ENCODE data around the gene PBRM1. TPM values are rescaled to one million over a fixed set of nuclear protein-coding genes. Genes with fewer than 3 reads are reported as not detected.

PBRM1 gene
- polyA plus RNA-seq, 3 donors = 26.1 to 72.9 (median 38.0) TPM

DNA sequence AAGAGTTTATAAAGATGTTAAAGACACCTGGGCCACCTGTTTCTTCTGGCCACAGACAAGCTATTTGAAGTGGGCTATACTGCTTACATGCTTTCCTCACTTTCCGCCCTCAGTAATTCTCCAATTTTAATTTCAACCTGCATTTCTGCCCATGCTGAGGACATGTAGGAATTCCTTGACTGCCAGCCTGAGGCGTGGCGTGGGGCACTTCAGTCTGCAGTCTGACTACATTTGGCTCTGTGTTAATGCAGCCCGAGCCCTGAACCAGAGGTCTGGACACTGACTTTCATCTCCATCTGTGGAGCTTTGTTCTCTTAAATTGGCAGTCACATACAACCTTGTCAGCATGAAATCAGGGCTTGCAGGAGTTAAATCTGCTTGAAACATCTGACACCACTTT is 140.8 kb downstream of the PBRM1 start:
- H3K27ac Mint-ChIP-seq = peak overlapping the region in 1 of 7 donors; percentile 63
- H3K79me2 ChIP-seq (ENCODE audit: insufficient read depth, low read length) = peaks cover 71% of the 10 kb centered on the region
- no peak overlapping the region for H2AFZ ChIP-seq (ENCODE audit: insufficient read depth, low read depth, low read length, poor library complexity, severe bottlenecking)
- H3K9me3 Mint-ChIP-seq = peaks cover 0 to 2% (median 0%) of the 10 kb centered on the region in 7 donors
- H3K4me1 Mint-ChIP-seq = peaks cover 3% of the 10 kb centered on the region
- H3K27me3 ChIP-seq (ENCODE audit: control insufficient read depth in 2 of 2, insufficient read depth in 2 of 2, low read length in 2 of 2) = no peaks in the 10 kb centered on the region
- no peak overlapping the region for H3K27ac ChIP-seq (ENCODE audit: low read depth in 1 of 2, low read length in 2 of 2)
- DNase-seq = no peak
- H3K27me3 Mint-ChIP-seq (ENCODE audit: low read depth in 3 of 3) = no peaks in the 10 kb centered on the region
- H3K9me3 ChIP-seq (replicated peaks in 1 of 2; ENCODE audit: control insufficient read depth in 1 of 2, insufficient read depth in 1 of 2, low read length in 2 of 2) = no peaks in the 10 kb centered on the region
- no peak overlapping the region for H3K4me3 Mint-ChIP-seq
- peaks cover 57% of the 10 kb centered on the region for H4K20me1 ChIP-seq (ENCODE audit: insufficient read depth, low read length)
- H3K36me3 Mint-ChIP-seq = peaks cover 50 to 73% of the 10 kb centered on the region in 2 donors
- intact Hi-C loops (cut with micrococcal nuclease) = no loop called here
- H3K9ac ChIP-seq (ENCODE audit: insufficient read depth, low read length, poor library complexity, severe bottlenecking) = no peak overlapping the region
- H3K4me3 ChIP-seq (replicated peaks in 1 of 3; ENCODE audit: low read depth in 2 of 3, low read length in 3 of 3) = no peak overlapping the region
- no peak overlapping the region for H3K4me2 ChIP-seq (replicated peaks; ENCODE audit: extremely low read depth, low read length, poor library complexity, severe bottlenecking)
- H3K4me1 ChIP-seq (ENCODE audit: control insufficient read depth in 1 of 2, insufficient read depth in 2 of 2, low read length in 2 of 2) = peaks cover under 1 to 3% of the 10 kb centered on the region in 2 donors
- H3K36me3 ChIP-seq (replicated peaks in 1 of 2; ENCODE audit: control insufficient read depth in 1 of 2, insufficient read depth in 2 of 2, low read length in 2 of 2) = peaks cover 60 to 94% of the 10 kb centered on the region in 2 donors
- WGBS (ENCODE audit: insufficient coverage) = 100% methylated on average over 2 of the region's 4 CpGs
- TF ChIP-seq, protein P1, sequence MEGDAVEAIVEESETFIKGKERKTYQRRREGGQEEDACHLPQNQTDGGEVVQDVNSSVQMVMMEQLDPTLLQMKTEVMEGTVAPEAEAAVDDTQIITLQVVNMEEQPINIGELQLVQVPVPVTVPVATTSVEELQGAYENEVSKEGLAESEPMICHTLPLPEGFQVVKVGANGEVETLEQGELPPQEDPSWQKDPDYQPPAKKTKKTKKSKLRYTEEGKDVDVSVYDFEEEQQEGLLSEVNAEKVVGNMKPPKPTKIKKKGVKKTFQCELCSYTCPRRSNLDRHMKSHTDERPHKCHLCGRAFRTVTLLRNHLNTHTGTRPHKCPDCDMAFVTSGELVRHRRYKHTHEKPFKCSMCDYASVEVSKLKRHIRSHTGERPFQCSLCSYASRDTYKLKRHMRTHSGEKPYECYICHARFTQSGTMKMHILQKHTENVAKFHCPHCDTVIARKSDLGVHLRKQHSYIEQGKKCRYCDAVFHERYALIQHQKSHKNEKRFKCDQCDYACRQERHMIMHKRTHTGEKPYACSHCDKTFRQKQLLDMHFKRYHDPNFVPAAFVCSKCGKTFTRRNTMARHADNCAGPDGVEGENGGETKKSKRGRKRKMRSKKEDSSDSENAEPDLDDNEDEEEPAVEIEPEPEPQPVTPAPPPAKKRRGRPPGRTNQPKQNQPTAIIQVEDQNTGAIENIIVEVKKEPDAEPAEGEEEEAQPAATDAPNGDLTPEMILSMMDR (IDR thresholded peaks at IDR 0.05) = no peak

DNA sequence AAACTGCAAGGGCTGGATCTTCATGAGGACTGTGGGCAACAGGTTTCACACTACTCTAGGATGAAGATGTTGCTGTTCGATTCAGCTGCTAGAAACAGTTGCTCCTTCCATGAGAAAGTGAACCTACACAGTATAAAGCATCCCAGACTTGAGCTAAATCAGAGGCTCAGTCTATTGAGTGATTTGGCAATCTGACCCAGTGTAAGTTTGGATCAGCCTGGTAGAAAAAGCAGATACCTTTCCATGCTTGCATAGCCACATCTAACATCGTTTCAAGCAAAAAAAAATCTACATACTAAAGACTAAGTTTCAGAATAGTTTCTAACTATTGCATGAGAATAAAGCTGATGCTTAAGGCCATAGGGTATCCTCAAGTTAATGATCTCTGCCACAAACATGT is 144.7 kb downstream of the PBRM1 start:
- peaks cover 38% of the 10 kb centered on the region for H3K4me1 Mint-ChIP-seq
- peaks cover 91% of the 10 kb centered on the region for H3K79me2 ChIP-seq (ENCODE audit: insufficient read depth, low read length)
- H3K9me3 Mint-ChIP-seq = no peaks in the 10 kb centered on the region

More for the DNA sequence above, 144.7 kb downstream of the PBRM1 start:
- H3K4me3 Mint-ChIP-seq = no peak overlapping the region
- H3K27ac Mint-ChIP-seq = no peak overlapping the region
- Histone ChIP-seq H2AFZ (ENCODE audit: insufficient read depth, low read depth, low read length, poor library complexity, severe bottlenecking) (no peak overlapping the region), H3K27me3 (ENCODE audit: control insufficient read depth in 2 of 2, insufficient read depth in 2 of 2, low read length in 2 of 2) (no peaks in the 10 kb centered on the region), H3K9me3 (replicated peaks in 1 of 2; ENCODE audit: control insufficient read depth in 1 of 2, insufficient read depth in 1 of 2, low read length in 2 of 2) (no peaks in the 10 kb centered on the region), H3K36me3 (replicated peaks in 1 of 2; ENCODE audit: control insufficient read depth in 1 of 2, insufficient read depth in 2 of 2, low read length in 2 of 2) (peaks cover 30 to 58% of the 10 kb centered on the region in 2 donors), H3K4me3 (replicated peaks in 1 of 3; ENCODE audit: low read depth in 2 of 3, low read length in 3 of 3) (no peak overlapping the region), H3K4me2 (replicated peaks; ENCODE audit: extremely low read depth, low read length, poor library complexity, severe bottlenecking) (no peak overlapping the region), H4K20me1 (ENCODE audit: insufficient read depth, low read length) (peaks cover 82% of the 10 kb centered on the region), H3K4me1 (ENCODE audit: control insufficient read depth in 1 of 2, insufficient read depth in 2 of 2, low read length in 2 of 2) (peaks cover 35 to 42% of the 10 kb centered on the region in 2 donors), H3K27ac (ENCODE audit: low read depth in 1 of 2, low read length in 2 of 2) (no peak overlapping the region), H3K9ac (ENCODE audit: insufficient read depth, low read length, poor library complexity, severe bottlenecking) (no peak overlapping the region)
- no CpG with 5 or more reads among the region's 2 CpGs for WGBS (ENCODE audit: insufficient coverage)
- TF ChIP-seq, protein P1 (IDR thresholded peaks at IDR 0.05) = no peak
- no peaks in the 10 kb centered on the region for H3K27me3 Mint-ChIP-seq (ENCODE audit: low read depth in 3 of 3)
- DNase-seq = no peak
- peaks cover 30 to 45% of the 10 kb centered on the region in 2 donors for H3K36me3 Mint-ChIP-seq
- intact Hi-C loops (cut with micrococcal nuclease) = no loop called here
